HG03064 (cell line): ENCODE results near the gene TLCD3B.
"Not testable (repeated sequence)": the region's sequence is repeated elsewhere in the genome, so short reads cannot be mapped to it uniquely, and the experiment has no call there.

Experiments
- ATAC-seq: cut with Tn5 transposase; IDR thresholded peaks from one replicate; pipeline ENCODE4 v1.9.1; 2021; ENCODE audit warnings: low read depth; ENCODE audit not compliant: unreplicated experiment

TLCD3B gene

GRCh38 chr16:30063278-30063892 lies 32.3 kb upstream of the TLCD3B start:
- ATAC-seq = no peak

- ATAC-seq = no peak
Measured at GRCh38 chr16:30060836-30061554, 29.9 kb upstream of the TLCD3B start.

GRCh38 chr16:30060346-30060745 lies 29.3 kb upstream of the TLCD3B start:
- ATAC-seq = no peak

- no peak for ATAC-seq
Measured at GRCh38 chr16:30054959-30055553, 24.0 kb upstream of the TLCD3B start.

- ATAC-seq = no peak
Measured at GRCh38 chr16:30054451-30054850, 23.4 kb upstream of the TLCD3B start.

GRCh38 chr16:30053376-30054015 lies 22.4 kb upstream of the TLCD3B start:
- ATAC-seq = no peak

GRCh38 chr16:30052671-30053372 lies 21.8 kb upstream of the TLCD3B start:
- no peak for ATAC-seq

- no peak for ATAC-seq
Measured at GRCh38 chr16:30051518-30051917, 20.4 kb upstream of the TLCD3B start.

- no peak for ATAC-seq
Measured at GRCh38 chr16:30049871-30050270, 18.8 kb upstream of the TLCD3B start.

GRCh38 chr16:30046588-30046987 lies 15.5 kb upstream of the TLCD3B start:
- no peak for ATAC-seq

- ATAC-seq = no peak
Measured at GRCh38 chr16:30046178-30046577, 15.1 kb upstream of the TLCD3B start.

- ATAC-seq = no peak
Measured at GRCh38 chr16:30041841-30042240, 10.8 kb upstream of the TLCD3B start.

GRCh38 chr16:30040690-30041089 lies 9.6 kb upstream of the TLCD3B start:
- ATAC-seq = not testable (repeated sequence)

GRCh38 chr16:30040221-30040620 lies 9.2 kb upstream of the TLCD3B start:
- no peak for ATAC-seq

GRCh38 chr16:30033270-30033669 lies 2.2 kb upstream of the TLCD3B start:
- ATAC-seq = no peak

- no peak for ATAC-seq
Measured at GRCh38 chr16:30032083-30032819, 1.2 kb upstream of the TLCD3B start.

GRCh38 chr16:30031477-30031918 lies 427 bp upstream of the TLCD3B start:
- ATAC-seq = no peak

GRCh38 chr16:30030011-30030685 lies 923 bp downstream of the TLCD3B start:
- ATAC-seq = no peak

GRCh38 chr16:30028438-30029076 lies 2.5 kb downstream of the TLCD3B start:
- ATAC-seq = no peak
